Activated T-cell treated with anti-CD3 and anti-CD28 coated beads for 24 hours (primary cell): ENCODE measurements around the gene ABLIM3.

Experiments used
- DNase-seq: peaks from one replicate; pipeline ENCODE4 v3.0.0-alpha.2; 2020; ENCODE audit warnings: low read depth

The ABLIM3 gene

GRCh38 chr5:149188383-149188782 lies 47.1 kb downstream of the ABLIM3 start:
- DNase-seq: no peak

DNA sequence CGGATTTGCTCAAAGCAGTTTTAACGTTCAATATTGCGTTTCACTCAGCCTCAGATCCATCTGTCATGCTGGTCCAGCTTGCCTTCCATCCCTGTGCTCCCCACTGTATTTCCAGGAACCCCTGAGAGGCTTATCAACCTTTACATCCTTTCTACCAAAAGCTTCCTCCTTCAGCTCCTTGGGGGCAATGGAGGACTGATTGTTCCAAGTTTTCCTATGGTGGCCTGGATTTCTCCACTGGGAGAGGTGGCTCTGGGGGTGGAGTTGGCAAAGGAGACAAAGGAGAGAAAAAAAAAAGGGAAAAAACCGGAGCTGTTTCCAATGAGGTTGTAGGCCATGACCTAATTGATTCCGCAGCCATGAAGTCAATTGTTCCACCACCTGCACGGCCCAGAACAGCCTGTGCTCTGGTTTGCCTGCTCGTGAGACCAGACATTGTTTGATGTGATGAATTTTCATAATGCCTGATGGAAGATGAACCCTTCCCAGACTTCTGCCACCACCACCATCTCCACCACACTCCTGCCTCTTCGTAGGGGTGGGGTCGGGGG lies 54.1 kb downstream of the ABLIM3 start:
- DNase-seq: no peak

DNA sequence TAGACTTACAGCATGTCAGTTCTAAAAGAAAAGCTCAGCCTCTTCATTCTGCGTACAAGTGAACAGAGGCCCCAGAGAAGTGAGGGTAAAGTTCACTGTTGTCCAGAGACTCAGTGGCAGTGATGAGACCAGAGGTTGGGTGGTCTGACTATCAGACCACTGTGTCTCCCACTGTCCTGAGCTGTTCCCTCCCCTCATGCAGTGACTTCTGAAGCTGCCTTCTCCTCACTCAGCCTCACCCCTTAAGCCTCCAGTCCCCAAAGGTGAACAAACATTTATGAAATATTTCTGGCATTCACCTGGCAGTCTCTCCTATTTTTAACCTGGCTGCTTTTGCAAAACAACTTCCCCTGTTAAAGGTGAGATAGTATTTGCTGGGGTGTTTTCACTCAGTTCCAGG lies 54.7 kb downstream of the ABLIM3 start:
- no peak for DNase-seq

DNA sequence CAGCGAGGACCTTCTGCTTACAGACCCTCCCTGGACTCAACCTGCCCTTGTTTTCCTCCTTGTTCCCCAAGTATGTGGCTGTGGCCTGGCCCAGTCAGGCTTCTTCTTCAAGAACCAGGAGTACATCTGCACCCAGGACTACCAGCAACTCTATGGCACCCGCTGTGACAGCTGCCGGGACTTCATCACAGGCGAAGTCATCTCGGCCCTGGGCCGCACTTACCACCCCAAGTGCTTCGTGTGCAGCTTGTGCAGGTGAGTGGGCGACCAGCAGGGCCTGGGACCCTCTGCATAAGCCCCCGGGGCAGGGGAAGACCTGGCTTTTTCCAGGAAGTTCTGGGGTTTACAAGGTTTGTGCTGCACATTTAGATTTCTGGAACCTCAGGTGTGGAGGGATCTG lies 56.9 kb downstream of the ABLIM3 start:
- no peak for DNase-seq

GRCh38 chr5:149200355-149200754 lies 59.1 kb downstream of the ABLIM3 start:
- no peak for DNase-seq

- no peak for DNase-seq
Measured at GRCh38 chr5:149201121-149201637, 59.9 kb downstream of the ABLIM3 start.

DNA sequence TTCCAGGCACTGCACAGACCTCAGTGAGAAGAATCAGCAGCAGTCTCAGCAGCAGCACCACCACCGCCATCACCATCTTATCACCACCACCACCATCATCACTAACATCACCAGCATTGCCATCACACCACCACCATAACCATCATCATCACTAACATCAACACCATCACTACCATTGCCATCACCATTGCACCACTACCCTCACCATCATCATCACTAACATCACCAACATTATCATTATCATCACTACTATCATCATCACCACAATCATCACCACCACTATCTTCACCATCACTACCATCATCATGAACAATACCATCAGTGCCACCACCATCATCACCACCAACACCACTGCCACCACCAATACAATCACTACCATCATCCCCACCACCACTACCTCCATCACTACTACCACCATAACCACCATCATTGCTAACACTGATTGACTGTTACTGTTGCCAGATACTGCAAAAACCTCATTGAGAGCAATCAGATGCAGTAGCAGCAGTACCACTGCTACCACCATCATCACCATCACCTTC lies 61.7 kb downstream of the ABLIM3 start:
- no peak for DNase-seq

DNA sequence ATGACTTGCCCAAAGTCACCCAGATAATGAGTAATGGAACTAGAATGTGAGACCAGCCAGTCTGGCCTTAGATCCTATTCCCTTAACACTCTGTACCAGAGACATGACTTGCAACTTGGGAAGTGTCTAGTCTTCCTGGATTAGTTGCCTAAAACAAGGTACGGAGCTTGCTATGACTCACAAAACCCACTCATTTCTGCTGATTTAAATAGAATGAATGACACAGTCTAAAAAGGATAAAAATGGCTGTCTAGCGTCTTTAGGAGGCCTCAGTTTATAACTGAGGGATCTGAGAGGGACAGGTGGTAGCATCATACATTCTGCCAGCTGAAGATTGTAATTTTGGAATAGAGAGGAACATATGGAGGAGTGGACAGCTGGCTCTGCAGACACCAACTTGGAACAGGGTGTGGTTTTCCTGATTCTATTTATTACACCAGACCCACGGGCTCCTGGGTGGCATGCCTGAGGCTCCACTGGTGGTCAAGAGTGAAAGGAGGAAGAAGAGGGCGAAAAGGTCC lies 62.7 kb downstream of the ABLIM3 start:
- DNase-seq: no peak

DNA sequence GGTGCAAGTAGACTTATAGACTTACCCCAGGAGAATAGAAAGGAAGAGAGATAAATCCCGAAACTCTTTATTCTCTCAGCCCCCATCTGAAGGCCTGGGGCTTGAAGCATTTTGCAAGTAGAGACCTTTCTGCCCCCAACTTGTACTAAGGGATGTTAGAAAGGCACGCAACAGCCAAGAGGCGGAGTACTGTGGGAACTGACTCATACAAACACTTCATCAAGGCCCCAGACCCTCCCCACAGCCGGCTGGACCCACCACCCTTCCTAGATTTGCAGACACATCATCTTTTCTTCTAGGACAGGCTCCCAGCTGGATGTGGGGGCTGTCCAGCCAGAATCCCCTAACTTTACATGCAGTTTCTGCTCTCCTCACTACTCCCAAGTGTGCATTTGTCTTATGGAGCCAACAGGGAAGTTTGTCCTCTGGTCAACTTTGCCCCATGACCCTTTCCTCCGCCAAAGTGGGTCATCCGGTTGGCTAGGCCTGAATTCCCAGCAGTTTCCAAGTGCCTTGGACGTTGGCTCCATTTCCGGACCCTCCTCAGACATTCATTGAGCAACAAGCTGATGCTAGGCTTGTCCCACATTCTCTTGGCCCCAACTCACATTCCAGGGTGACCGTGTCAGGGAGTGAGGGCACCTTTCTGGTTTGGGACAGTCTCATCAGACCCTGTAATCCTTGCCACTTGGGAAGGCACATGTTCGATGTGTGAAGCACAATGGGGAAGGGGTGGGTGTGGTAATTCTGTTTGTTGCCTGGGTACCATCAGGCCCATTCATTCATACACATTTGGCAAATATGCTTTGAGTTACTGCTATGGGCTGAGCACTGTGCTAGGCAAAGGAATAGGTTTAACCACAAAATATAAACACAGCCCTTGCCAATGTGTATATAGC lies 64.6 kb downstream of the ABLIM3 start:
- DNase-seq: no peak

DNA sequence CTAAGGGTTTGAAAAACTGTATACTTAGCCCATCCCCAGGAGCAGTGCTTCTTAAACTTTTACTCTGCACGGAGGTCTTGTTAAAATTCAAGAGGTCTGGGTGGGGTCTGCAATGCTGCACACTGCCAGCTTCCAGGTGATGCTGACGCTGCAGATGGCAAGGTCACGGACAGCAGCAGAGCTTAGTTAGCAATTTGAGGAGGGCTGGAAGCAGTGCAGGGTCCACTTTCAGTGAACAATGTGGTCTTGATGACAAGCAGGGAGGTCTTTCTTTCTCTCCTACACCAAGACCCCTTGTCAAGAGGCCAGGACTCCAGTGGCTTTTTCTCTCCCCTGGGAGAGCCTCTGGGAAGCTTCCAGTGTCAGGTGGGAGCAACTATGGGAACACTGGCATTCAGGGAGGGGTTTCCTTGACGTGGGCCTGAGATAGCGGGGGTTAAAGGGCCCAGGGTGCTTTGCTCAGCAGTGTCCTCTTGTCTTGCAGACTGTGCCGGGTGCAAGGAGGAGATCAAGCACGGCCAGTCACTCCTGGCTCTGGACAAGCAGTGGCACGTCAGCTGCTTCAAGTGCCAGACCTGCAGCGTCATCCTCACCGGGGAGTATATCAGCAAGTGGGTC lies 65.3 kb downstream of the ABLIM3 start:
- no peak for DNase-seq

DNA sequence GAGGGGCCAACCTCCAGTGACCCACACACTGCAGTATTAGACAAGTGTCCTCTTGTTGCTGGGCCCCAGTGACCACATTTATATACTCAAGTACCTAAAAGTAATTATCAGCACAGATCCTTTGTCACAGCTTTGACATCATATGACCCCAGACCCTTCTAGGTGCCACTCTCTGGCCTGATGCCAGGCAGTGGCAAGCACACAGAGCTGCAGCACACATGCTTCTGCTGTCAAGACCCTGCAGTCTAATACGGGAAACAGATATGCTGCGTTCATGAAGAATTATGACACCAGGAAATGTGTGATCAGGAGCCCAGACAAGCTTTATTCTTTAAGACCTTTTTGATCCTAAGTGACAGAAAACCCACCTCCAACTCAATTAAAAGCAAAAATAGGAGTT lies 66.5 kb downstream of the ABLIM3 start:
- DNase-seq: no peak

DNA sequence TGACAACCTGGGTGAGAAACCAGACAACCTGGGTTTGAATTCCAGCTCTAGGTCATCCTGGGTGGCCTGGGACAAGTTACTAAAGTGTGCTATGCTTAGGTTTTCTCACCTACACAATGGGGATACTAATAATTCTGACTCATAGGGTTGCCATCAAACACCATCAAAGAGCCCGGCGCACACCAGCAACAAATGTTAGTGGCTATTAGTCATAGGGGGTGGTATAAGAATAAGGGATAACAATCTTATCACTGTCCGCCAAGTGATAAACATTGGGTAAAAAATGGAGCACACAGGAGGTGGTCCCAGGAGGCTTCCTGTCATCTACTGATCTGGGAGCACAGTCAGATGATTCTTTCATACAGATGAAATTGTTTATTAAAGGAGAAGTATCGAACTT lies 68.9 kb downstream of the ABLIM3 start:
- no peak for DNase-seq

GRCh38 chr5:149210968-149211490 lies 69.7 kb downstream of the ABLIM3 start:
- no peak for DNase-seq

DNA sequence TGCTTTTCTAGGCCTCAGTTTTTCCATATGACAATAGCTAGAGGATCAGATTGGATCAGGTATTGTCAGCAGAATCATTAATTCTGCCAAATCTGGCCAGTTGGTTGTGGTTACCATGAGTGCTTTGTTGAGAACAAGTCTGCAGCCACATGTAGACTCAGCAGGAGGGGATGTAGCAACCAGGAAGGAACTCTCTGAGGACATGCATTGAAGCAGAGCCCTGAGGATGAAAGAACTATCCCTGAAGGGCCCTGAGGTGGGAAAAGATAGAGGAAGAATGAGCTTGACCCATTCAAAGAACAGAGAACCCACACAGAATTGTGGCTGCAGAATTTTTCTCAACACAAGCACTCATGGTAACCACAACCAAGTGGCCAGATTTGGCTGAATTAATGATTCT lies 70.3 kb downstream of the ABLIM3 start:
- no peak for DNase-seq

GRCh38 chr5:149212198-149212951 lies 71.1 kb downstream of the ABLIM3 start:
- no peak for DNase-seq

- no peak for DNase-seq
Measured at GRCh38 chr5:149213264-149213880, 72.1 kb downstream of the ABLIM3 start.

DNA sequence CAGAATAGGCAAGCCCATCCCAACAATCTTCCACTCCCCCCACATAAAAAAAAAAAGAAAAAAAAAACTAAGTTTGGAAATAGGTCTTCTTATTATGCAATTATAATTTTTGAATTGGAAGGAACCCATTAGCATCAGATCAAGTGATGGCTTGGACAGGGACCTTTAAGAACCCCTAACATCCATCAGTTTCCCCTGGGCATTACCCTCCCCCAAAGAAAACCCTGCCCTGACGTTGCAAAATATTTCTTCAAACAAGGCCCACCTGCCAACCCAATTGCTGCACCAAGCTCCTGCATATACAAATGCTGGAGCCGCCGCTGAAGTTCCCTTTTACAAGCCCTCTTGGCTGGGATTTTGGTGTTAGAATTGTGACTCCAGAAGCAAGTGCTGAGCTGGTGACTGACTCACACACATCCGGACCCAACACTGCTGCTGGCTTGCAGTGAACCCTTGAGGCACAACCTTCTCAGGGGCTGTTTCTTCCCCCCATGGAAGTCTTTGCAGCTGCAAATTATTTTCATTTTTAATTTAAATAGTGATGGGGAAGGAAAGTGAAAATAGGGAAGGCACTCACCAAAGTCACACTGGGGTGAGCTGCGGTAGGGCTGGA lies 74.3 kb downstream of the ABLIM3 start:
- no peak for DNase-seq

- no peak for DNase-seq
Measured at GRCh38 chr5:149216496-149216895, 75.2 kb downstream of the ABLIM3 start.

DNA sequence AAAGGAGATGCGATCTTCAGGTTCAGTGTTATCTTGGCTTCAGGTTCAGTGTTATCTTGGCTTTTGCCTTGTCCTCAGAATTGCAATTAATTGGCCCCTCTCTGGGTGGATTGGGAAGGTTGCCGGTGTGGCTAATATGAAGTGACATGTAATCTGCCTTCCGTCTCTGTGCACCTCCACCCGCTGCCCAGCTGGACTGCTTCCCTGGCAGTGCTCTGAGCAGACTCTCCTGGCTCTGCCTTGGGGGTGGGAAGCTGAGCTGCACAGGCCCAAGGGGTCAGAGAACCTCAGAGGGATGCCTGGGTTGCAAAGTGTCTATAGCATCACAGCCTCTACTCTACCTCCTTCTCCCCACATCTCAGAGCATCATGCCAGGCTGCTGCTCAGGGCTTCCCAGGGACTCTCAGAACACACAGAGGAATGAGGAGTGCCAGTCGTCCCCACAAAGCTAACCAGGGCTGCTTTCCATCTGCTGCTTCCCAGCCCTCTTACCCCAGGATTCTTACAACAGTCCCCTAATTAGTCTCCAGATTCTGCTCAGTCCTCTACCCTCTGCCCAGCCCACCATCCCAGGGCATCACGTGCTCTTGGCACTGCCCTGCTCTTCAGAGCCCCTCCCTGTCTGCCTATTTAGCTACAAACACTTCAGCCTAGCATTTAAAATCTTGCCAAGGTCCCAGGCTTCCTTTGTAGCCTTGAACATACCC lies 76.0 kb downstream of the ABLIM3 start:
- no peak for DNase-seq

DNA sequence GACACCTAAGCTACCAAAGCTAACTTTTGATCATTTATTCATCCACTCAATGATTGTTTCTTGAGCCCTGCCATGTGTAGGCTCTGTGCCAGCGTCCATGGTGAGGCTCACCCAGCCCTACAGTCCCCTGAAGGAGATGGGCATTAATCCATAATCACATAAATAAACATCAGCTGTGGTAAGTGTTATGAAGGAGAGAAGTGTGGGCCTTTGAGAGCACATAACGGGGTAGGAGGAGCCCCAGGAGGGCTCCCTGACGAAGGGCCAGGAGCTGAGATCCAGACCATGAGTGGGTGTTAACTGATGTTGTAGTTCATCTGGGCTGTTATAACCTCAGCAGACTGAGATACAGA lies 76.5 kb downstream of the ABLIM3 start:
- no peak for DNase-seq
